ENCODE data around the gene P2RX3.

GRCh38 chr11:57288771-57289579 is 49.2 kb upstream of the P2RX3 start:
- TF ChIP-seq CTCF (conservative IDR thresholded peaks at IDR 0.05; ENCODE audit: low read length) (no peak), EZH2phosphoT487 (IDR thresholded peaks at IDR 0.05; ENCODE audit: borderline replicate concordance, low read depth, low read length) (no peak)
